ENCODE measurements around the gene SLC36A2. TPM values are rescaled to one million over a fixed set of nuclear protein-coding genes. Genes with fewer than 3 reads are reported as not detected.

Gene SLC36A2
- total RNA-seq, 1 donor from 2014 or later, result not detected

DNA sequence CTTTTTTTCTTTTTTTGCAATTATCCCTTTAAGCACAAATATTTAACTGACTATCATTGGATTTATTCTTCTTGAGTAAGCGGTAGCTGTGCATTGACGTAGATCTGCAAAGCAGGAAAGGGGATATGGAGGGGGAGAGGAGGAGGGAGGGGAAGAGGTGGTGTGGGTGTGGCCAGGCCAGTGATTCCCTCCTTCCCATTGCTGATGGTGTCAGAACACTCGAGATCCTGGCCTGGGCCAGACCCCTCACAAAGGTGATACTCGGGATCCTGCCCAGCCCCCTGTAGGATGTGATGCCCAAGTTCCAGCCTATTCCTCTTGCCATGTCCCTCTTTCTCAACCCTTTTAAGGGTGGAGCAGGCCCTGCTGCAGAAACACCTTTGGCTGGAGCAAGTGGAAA lies 53.7 kb downstream of the SLC36A2 start:
- no peak for DNase-seq (ENCODE audit: low spot score)
- intact Hi-C loops (cut with DNase I), result no loop called here

DNA sequence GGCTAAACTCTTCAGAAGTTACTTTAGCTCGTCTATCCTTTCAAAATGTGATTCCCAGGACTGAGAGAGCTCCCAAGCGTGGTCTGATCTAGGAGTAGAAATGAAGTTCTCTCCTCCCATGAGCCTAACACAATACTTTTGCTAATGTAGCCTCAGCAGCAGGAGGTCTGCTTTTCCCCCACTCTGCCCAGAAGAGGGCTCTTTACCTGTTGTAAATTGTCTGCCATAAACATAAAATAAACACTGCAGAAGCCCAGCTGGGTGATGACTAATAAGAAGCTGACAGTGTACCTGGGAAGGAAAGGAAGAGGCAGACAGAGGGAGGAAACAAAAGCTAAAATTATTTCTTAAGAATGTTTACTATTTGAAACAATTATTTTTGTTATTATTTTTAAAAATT lies 59.2 kb downstream of the SLC36A2 start:
- intact Hi-C loops (cut with DNase I), result no loop called here
- no peak for DNase-seq (ENCODE audit: low spot score)

DNA sequence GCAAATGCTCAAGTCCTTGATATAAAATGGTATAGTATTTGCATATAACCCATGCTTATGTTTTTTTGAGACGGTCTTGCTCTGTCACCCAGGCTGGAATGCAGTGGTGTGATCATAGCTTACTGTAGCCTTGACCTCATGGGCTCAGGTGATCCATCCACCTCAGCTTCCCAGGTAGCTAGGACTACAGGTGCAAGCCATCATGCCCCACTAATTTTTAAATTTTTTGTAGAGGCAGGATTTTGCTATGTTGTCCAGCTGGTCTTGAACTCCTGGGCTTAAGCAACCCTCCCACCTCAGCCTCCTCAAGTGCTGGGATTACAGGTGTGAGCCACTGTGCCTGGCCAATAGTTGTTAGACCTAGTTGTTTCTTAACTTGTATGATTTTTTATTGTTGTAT lies 61.1 kb downstream of the SLC36A2 start:
- DNase-seq (ENCODE audit: low spot score), result no peak
- intact Hi-C loops (cut with DNase I), result no loop called here

DNA sequence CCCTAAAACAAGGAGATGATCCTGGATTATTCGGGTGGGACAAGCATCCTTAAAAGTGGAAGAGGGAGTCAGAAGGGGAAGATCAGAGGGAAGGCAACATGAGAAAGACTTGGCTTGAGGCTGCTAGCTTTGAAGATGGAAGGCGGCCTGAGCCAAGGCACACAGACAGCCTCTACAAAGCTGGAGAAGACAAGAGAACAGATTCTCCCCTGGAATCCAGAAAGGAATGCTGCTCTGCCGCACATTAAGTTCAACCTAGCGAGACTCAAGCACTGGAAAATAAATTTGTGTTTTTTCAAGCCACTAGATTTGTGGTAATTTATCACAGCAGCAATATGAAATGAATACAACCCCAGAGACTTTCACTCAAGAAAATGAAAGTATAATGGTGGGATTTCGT lies 61.7 kb downstream of the SLC36A2 start:
- intact Hi-C loops (cut with DNase I), result no loop called here

DNA sequence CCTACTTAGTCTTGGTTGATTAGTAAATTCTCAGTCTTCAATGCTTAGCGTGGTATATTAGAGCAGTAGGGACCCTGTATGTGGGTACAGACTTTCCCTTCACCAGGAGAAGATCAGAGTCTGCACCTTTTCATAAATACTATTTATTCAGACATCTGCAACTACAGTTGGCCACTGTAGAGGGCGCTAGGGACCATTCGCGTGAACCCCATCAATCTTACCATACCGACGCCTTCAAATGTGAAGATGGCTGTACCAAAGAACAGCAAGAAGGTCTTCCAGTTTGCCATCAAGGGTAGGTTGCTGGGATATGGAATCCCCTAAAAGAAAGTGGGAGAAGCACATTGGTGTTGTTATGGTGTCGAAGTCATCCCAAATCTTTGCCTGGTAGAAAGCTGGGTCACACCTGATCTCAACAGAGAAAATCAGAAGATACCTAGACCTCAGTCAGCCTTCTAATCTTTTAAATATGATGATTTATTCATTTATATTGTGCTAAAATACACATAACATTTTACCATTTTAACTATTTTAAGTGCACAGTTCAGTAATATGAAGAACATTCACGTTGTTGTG lies 62.9 kb downstream of the SLC36A2 start:
- intact Hi-C loops (cut with DNase I), result no loop called here
- DNase-seq (ENCODE audit: low spot score), result no peak

More for the DNA sequence above, 61.7 kb downstream of the SLC36A2 start:
- DNase-seq (ENCODE audit: low spot score), result no peak

DNA sequence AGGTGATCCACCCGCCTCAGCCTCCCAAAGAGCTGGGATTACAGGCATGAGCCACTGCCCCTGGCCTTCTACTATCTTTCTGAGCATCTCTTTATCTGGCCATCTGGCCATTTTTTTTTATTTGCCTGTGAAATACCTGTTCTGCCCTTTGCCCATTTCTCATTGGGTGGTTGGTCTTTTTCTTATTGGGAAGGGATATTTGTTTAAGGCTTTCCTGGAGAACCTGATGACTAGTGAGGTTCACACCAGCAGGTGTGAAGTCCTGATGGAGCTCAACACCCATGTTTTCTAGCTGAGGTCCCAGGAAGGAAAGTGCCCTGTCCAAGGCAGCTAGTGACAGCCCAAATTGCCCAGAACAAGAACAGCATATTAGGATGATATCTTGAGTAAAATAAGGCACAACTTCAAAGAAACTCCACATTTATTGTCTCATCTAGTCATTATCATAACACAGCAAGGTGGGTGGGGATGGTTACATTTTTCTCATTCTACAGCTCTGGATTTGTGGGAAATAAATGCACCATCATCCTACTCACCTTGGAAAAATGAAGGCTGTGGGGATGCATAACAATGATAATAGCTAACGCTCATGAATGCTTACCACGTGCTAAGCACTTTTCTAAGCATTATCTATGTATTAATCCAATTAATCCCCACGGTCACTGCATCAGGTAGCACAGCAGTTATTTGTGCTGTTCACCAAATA lies 64.1 kb downstream of the SLC36A2 start:
- no peak for DNase-seq (ENCODE audit: low spot score)
- intact Hi-C loops (cut with DNase I), result no loop called here

DNA sequence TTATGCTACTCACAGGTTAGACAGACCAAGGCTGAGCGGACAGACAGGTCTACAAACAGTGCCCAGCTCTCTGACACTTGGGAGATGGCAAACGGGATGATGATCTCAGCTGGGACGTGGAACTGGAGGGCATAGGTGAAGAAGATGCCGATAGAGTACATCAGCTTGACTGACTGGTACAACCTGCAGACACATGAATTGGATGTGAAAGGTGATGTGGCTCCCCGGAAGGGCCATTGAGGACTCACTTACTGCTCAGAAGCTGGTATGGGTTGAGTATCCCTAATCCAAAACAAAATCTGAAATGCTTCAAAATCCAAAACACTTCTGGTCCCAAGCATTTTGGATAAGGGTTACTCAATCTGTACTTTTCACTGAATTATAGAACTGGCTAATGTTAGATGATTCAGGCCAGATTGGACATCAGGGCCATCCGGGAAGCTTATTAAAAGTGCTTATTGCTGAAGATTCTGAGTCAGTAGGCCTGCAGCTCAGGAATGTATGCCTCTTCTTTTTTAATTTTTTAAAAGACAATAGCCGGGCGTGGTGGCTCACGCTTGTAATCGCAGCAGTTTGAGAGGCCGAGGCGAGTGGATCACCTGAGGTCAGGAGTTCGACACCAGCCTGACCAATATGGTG lies 66.2 kb downstream of the SLC36A2 start:
- no peak for DNase-seq (ENCODE audit: low spot score)
- intact Hi-C loops (cut with DNase I), result no loop called here

DNA sequence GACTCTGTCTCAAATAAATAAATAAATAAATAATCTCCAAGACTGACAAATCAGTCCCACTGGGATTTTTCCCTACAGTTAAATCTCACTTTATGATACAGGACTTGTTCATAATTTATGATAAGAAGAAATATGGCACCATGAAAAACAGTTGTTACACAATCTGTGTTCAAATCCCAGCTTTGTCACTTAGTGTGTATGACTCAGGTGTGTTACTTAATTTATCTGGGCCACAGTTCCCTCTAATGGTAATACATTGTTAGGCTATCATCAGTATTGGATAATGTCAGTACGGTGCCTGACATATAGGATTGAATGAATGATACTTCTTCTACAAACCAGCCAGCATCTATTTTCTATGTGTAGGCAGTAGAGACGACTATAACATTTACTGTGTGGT lies 66.9 kb downstream of the SLC36A2 start:
- intact Hi-C loops (cut with DNase I), result no loop called here
- DNase-seq (ENCODE audit: low spot score), result no peak

DNA sequence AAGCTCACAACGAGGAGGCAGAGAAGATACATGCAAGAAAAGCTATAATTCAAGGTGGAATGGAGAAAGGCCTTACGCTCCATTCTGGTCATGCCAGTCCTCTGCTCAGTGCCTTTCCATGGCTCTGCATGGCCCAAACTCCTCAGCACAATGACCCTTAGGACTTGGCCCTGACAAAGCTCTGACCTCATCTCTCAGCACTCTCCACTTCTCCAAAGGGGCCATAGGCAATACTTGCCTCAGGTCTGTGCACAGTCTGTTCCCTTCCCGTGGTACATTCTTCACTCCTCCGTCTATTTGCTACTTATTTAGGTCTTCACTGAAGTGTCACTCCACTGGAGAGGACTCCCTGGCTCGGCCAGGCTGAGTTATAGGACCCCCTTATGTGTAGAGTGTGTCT lies 68.5 kb downstream of the SLC36A2 start:
- DNase-seq (ENCODE audit: low spot score), result no peak
- intact Hi-C loops (cut with DNase I), result no loop called here

DNA sequence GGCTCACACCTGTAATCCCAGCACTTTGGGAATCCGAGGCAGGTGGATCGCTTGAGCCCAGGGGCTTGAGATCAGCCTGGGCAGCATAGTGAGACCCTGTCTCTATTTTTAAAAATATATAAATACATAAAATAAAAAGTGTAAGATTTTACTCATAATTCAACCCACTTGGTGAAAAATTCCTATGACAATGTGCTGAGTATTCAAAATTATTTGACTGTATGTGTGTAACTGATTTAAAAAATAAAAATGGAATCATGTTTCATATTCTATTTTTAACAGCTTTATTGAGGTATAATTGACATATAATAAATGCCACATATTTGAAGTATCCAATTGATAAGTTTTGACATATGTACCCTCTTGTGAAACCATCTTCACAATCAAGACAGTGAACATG lies 71.6 kb downstream of the SLC36A2 start:
- DNase-seq (ENCODE audit: low spot score), result no peak
- intact Hi-C loops (cut with DNase I), result no loop called here

DNA sequence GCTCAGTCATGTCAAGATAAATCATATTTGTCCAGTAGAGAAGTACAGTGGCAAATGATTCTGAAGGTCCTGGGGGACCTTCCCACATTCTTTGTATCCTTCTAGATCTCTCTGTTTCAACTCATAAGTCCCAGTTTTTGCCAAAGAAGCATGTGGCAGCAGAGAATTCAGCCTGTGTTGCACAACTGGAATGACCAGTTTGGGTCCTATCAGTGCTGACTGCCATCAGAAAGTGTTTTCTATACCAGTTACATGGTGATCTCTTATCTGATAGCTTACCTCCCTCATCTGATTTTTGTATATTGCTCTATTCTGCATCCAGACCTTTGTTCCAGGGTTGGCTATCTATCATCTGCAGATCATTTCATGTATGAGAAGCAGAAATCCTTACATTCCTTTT lies 72.7 kb downstream of the SLC36A2 start:
- no peak for DNase-seq (ENCODE audit: low spot score)

DNA sequence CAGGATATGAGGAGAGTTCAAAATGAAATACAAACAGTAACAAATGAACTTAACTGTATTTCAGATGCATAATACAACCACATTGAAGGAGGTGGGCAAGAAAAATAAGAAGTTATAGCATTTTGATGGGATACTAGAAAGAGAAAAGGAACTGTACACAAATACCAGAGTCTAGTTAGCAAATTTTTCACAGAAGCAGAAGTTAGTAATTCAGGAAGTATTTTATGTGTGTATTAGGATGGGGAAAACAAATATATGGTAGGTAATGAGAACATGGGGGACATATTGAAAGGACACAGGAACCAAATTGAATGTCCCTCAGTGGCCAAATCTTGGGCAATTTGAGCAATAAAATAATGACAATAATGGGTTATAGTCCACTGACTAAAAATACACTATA lies 76.0 kb downstream of the SLC36A2 start:
- intact Hi-C loops (cut with DNase I), result no loop called here

More for the DNA sequence above, 72.7 kb downstream of the SLC36A2 start:
- intact Hi-C loops (cut with DNase I), result no loop called here

DNA sequence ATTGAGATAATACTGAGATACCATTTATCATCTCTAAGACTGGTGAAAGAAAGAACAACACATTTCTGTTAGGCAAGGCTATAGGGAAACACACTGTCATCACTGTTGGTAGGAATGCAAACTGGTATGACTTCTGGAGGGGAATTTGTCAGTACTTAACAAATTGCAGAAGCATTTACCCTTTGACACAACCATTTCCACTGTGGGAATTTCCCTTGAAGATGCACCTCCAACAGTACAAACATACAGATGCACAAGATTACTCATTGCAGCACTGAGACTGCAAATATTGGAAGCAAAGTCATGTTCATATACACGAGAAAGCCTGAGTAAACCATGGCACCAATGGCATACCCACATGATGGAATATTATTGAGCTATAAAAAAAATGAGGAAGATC lies 76.8 kb downstream of the SLC36A2 start:
- intact Hi-C loops (cut with DNase I), result no loop called here
- DNase-seq (ENCODE audit: low spot score), result no peak

More for the DNA sequence above, 76.0 kb downstream of the SLC36A2 start:
- DNase-seq (ENCODE audit: low spot score), result no peak

DNA sequence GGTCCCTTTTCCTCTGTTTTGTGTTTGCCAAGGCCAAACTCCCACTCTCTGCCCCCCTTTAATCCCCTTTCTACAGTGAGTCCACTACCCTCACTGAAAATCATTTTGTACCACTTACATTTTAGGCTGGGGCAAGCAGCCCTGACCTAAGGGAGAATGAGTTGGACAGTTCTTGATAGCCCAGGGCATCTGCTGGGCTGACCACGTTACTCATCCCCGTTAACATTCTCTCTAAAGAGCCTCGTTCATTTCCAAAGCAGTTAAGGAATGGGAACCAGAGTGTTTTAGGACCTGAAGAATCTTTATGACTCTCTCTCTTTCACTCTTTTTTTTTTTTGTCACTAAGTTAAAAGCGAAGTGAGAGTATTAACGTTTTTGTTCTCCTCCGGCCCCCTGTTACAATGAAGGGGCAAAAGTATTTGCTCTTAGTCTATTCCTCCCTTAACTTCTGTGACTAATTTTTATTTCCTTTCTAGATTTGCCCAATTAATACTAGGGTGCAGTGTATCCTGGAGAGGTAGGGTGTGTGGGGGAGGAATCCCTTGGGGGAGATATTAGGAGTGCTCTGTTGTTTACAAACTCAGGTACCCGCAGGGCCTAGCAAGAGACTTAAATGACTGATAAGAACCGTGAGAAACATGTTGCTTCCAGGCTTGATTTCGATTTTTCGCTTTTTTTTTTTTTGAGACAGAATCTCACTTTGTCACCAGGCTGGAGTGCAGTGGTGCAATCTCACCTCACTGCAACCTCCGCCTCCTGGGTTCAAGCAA lies 79.7 kb downstream of the SLC36A2 start:
- DNase-seq (ENCODE audit: low spot score), result no peak
- intact Hi-C loops (cut with DNase I), result no loop called here

Other genes with a start within 250 kb of the SLC36A2 start
- gene ANXA6, start 189.8 kb downstream of the SLC36A2 start, total RNA-seq, result 257 TPM
- 116 TPM for gene CCDC69, start 123.5 kb downstream of the SLC36A2 start, total RNA-seq
- 29.4 TPM for gene GM2A, start 94.4 kb downstream of the SLC36A2 start, total RNA-seq
- gene SLC36A3, start 43.8 kb downstream of the SLC36A2 start, total RNA-seq, result not detected
- gene SLC36A1, start 100.0 kb upstream of the SLC36A2 start, total RNA-seq, result 3.3 TPM
- gene FAT2, start 243.8 kb upstream of the SLC36A2 start, total RNA-seq, result 0.05 TPM

Measured in cardiac septum (tissue), 1 donor.